Heart left ventricle (tissue), 16 donors: ENCODE measurements around the gene CCDC63. TPM values are rescaled to one million over a fixed set of nuclear protein-coding genes. Genes with fewer than 3 reads are reported as not detected.

Source experiments
- ATAC-seq, 4 donors: fragments of 200-7000 bp; cut with Tn5 transposase; one replicate each; pipeline ENCODE4 v1.9.1; 2020 to 2022; ENCODE audit warnings: moderate library complexity in 4 of 4, mild to moderate bottlenecking in 3 of 4, moderate number of reproducible peaks in 1 of 4
- DNase-seq, 5 donors: peaks; one replicate each; pipeline ENCODE4 v3.0.0-alpha.2; 2020
- H3K27ac ChIP-seq, 12 donors: fragments of 200-600 bp; sonication (generic) in 4 of 12; one replicate each; pipeline versions ENCODE4 v1.5.0 to v1.8.0; 2016 to 2022; ENCODE audit warnings: mild to moderate bottlenecking in 2 of 12
- H3K27me3 ChIP-seq, 9 donors: fragments of 200-600 bp; sonication (generic) in 2 of 9; one replicate each; pipeline versions ENCODE4 v1.5.1 to v1.8.0; 2016 to 2022; ENCODE audit warnings: mild to moderate bottlenecking in 3 of 9
- H3K36me3 ChIP-seq, 9 donors: fragments of 200-600 bp; sonication (generic) in 2 of 9; one replicate each; pipeline versions ENCODE4 v1.5.0 to v1.8.0; 2018 to 2022; ENCODE audit warnings: mild to moderate bottlenecking in 2 of 9
- H3K4me1 ChIP-seq, 12 donors: fragments of 200-600 bp; sonication (generic) in 4 of 12; one replicate each; pipeline versions ENCODE4 v1.5.0 to v1.8.0; 2016 to 2022; ENCODE audit warnings: mild to moderate bottlenecking in 3 of 12
- H3K4me3 ChIP-seq, 12 donors: fragments of 200-600 bp; sonication (generic) in 4 of 12; one replicate each; pipeline versions ENCODE4 v1.5.0 to v1.8.0; 2017 to 2022; ENCODE audit warnings: mild to moderate bottlenecking in 9 of 12, moderate library complexity in 4 of 12
- H3K9me3 ChIP-seq, 12 donors: fragments of 200-600 bp; sonication (generic) in 4 of 12; one replicate each; pipeline versions ENCODE4 v1.5.0 to v1.8.0; 2016 to 2022; ENCODE audit warnings: mild to moderate bottlenecking in 1 of 12
- POLR2A ChIP-seq, 2 donors: fragments of 450-650 bp; IDR thresholded peaks; one replicate each; pipeline ENCODE4 v1.6.1; 2017; ENCODE audit warnings: antibody characterized with exemption in 2 of 2, mild to moderate bottlenecking in 2 of 2, moderate library complexity in 2 of 2
- WGBS, 4 donors: extraction: QIAGEN DNeasy Blood & Tissue Kit in 2 of 4; methylation state at CpG; one replicate each; pipeline versions ENCODE4 v1.1.5 to v1.1.7; 2013 to 2018; 5-methylcytosine and 5-hydroxymethylcytosine counted together
- intact Hi-C, 10 donors: fragments of 100-400 bp; cut with DNase I; formaldehyde crosslinking; loops; one replicate each; pipeline versions ENCODE4 v1.11.1 to v1.14.2; 2022
- polyA plus RNA-seq, 2 donors: library from polyadenylated mRNA; stranded (reverse); fragments of 200-250 nt; gene quantifications; one replicate each; pipeline ENCODE4 v1.2.3, GENCODE V29; 2013
- total RNA-seq, 9 donors: library from RNA; depleted of rRNA in 2 of 9; stranded (reverse); fragments of >200 nt in 2 of 9; fragmentation: NEBNext Ultra II Directional in 3 of 9; extraction: Animal tissue kit (Norgen Biotek cat#: 25700) in 3 of 9; gene quantifications; one replicate each; pipeline versions ENCODE4 v1.1.0 to v1.2.4, GENCODE V29; 2016 to 2023
- TF ChIP-seq, protein P1 (sequence below), 12 donors: fragments of 200-600 bp; sonication (generic) in 4 of 12; IDR thresholded peaks; one replicate each; pipeline versions ENCODE4 v1.5.0 to v1.8.0; 2018 to 2022; ENCODE audit warnings: antibody characterized with exemption in 12 of 12, mild to moderate bottlenecking in 5 of 12
- donor health status: ischemic (EF 13 %, LVEDD 7.1; RV severe dilation, severe dysfunction).
- donor health status: healthy with polysubstance abuse.
- donor health status: DM: no; HTN: yes; CAD: no.
- donor health status: DM: no; HTN: no; CAD: no.
- donor health status: ischemic (EF 25% LVEDD 6.9; RV normal size, moderate dysfunction).
- donor health status: ischemic (EF 25% LVEDD 5.7; RV mildly dilated, moderate dysfunction).
- donor health status: healthy.
- donor health status: DM: yes; HTN: yes; CAD: no.
- donor health status: ischemic (EF 35%, LVEDD 5.7; RV mildly dilated, moderate dysfunction).
- donor health status: nonischemic (EF 11% LVEDD 7.7; RV severe dilation, severe dysfunction).
- donor health status: DM: yes; HTN: yes; CAD: no.
- donor health status: PGD.
- donor health status: ischemic (EF 29% LVEDD 5.4; RV normal size, mild dysfunction).
- donor health status: nonischemic (EF 23%, LVEDD 6.1; RV moderate dilation, normal function).

Gene CCDC63
- total and polyA plus RNA-seq, 11 donors, result not detected

GRCh38 chr12:110819150-110819549, 27.6 kb upstream of the CCDC63 start:
- no peaks in the 10 kb centered on the region for H3K36me3 ChIP-seq
- 90 to 94% (median 93%) methylated on average over 3 of the region's 3 CpGs for WGBS, 4 donors
- DNase-seq, result no peak

GRCh38 chr12:110819646-110820045, 27.1 kb upstream of the CCDC63 start:
- Histone ChIP-seq H3K36me3 (no peaks in the 10 kb centered on the region), H3K27ac (no peak overlapping the region), H3K27me3 (no peaks in the 10 kb centered on the region), H3K4me1 (no peaks in the 10 kb centered on the region), H3K9me3 (no peaks in the 10 kb centered on the region), H3K4me3 (no peak overlapping the region)
- DNase-seq (no peak), ATAC-seq (no peak)
- TF ChIP-seq, protein P1, sequence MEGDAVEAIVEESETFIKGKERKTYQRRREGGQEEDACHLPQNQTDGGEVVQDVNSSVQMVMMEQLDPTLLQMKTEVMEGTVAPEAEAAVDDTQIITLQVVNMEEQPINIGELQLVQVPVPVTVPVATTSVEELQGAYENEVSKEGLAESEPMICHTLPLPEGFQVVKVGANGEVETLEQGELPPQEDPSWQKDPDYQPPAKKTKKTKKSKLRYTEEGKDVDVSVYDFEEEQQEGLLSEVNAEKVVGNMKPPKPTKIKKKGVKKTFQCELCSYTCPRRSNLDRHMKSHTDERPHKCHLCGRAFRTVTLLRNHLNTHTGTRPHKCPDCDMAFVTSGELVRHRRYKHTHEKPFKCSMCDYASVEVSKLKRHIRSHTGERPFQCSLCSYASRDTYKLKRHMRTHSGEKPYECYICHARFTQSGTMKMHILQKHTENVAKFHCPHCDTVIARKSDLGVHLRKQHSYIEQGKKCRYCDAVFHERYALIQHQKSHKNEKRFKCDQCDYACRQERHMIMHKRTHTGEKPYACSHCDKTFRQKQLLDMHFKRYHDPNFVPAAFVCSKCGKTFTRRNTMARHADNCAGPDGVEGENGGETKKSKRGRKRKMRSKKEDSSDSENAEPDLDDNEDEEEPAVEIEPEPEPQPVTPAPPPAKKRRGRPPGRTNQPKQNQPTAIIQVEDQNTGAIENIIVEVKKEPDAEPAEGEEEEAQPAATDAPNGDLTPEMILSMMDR (IDR thresholded peaks at IDR 0.05), result no peak
- TF ChIP-seq POLR2A (IDR thresholded peaks at IDR 0.05), result no peak
- WGBS, 4 donors, result 71 to 80% (median 74%) methylated on average over 5 of the region's 5 CpGs
- intact Hi-C loops, result loop anchor here in 7 of 10 donors (10.0 kb wide), 8 partner anchors 65 to 365 kb away; partner anchors contain the start of genes TCTN1 (in 4 of the 7) and ARPC3 (in 1 of the 7)

More at GRCh38 chr12:110819150-110819549, 27.6 kb upstream of the CCDC63 start:
- TF ChIP-seq, protein P1 (IDR thresholded peaks at IDR 0.05), result no peak
- no peak for TF ChIP-seq POLR2A (IDR thresholded peaks at IDR 0.05)
- intact Hi-C loops, result loop anchor here in 1 of 10 donors (10.0 kb wide), 1 partner anchor 64 kb away; no protein-coding TSS in a partner anchor
- Histone ChIP-seq H3K4me1 (no peaks in the 10 kb centered on the region), H3K9me3 (no peaks in the 10 kb centered on the region), H3K4me3 (no peak overlapping the region), H3K27ac (no peak overlapping the region), H3K27me3 (no peaks in the 10 kb centered on the region)
- ATAC-seq, result no peak

GRCh38 chr12:110821917-110822316, 24.9 kb upstream of the CCDC63 start:
- ATAC-seq (no peak), DNase-seq (no peak)
- Histone ChIP-seq H3K9me3 (no peaks in the 10 kb centered on the region), H3K4me1 (peaks cover 0 to 6% (median under 1%) of the 10 kb centered on the region in 12 donors), H3K27ac (no peak overlapping the region), H3K27me3 (no peaks in the 10 kb centered on the region), H3K36me3 (no peaks in the 10 kb centered on the region), H3K4me3 (no peak overlapping the region)
- intact Hi-C loops, result loop anchor here in 7 of 10 donors (10.0 kb wide), 7 partner anchors 87 to 367 kb away; partner anchors contain the start of genes TCTN1 (in 4 of the 7) and ARPC3 (in 1 of the 7)
- TF ChIP-seq POLR2A (IDR thresholded peaks at IDR 0.05), result no peak
- TF ChIP-seq, protein P1 (IDR thresholded peaks at IDR 0.05), result no peak
- WGBS, 4 donors, result 86 to 95% (median 93%) methylated on average over 1 to 3 of the region's 3 CpGs

DNA sequence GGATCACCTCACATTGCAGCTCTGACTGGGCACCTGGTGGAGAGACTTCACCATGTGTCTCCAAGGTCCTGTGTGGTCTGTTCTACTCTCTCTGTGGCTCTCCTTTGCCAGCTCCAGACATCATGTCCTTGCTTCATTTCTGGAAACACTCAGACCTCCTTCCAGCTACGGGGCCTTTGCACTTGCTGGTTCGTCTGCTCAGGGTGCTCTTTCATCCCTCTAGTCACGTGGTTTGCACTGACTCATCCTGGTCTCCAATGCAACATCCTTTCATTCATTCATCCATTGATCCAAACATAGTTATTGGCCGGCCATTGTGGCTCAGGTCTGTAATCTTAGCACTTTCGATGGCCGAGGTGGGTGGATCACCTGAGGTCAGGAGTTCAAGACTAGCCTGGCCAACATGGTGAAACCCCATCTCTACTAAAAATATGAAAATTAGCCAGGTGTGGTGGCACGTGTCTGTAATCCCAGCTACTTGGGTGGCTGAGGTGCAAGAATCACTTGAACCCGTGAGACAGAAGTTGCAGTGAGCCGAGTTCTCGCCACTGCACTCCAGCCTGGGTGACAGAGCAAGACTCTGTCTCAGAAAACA, 23.9 kb upstream of the CCDC63 start:
- no peak for TF ChIP-seq POLR2A (IDR thresholded peaks at IDR 0.05)
- TF ChIP-seq, protein P1 (IDR thresholded peaks at IDR 0.05), result no peak
- no peak for DNase-seq
- WGBS, 4 donors, result 90 to 95% (median 93%) methylated on average over 10 of the region's 10 CpGs

More for the DNA sequence above, 23.9 kb upstream of the CCDC63 start:
- intact Hi-C loops, result loop anchor here in 7 of 10 donors (10.0 kb wide), 7 partner anchors 88 to 368 kb away; partner anchors contain the start of genes TCTN1 (in 4 of the 7) and ARPC3 (in 1 of the 7)
- H3K27me3 ChIP-seq, result no peaks in the 10 kb centered on the region
- no peaks in the 10 kb centered on the region for H3K36me3 ChIP-seq
- no peaks in the 10 kb centered on the region for H3K9me3 ChIP-seq
- ATAC-seq, result no peak
- H3K4me1 ChIP-seq, result peaks cover 0 to 9% (median under 1%) of the 10 kb centered on the region in 12 donors
- no peak overlapping the region for H3K4me3 ChIP-seq
- no peak overlapping the region for H3K27ac ChIP-seq
